NCI-H128 (cell line): Measurements from ENCODE around the gene PITX3.
"Not testable (repeated sequence)": the region's sequence is repeated elsewhere in the genome, so short reads cannot be mapped to it uniquely, and the experiment has no call there.

Source experiments
- DNase-seq: peaks from one replicate; lab custom pipeline; 2025; ENCODE audit not compliant: unreplicated experiment; lab: John Stamatoyannopoulos, UW

Gene PITX3

GRCh38 chr10:102229810-102230263 is 11.5 kb downstream of the PITX3 start:
- peak; percentile 45 for DNase-seq

- DNase-seq: no peak
Measured at GRCh38 chr10:102227050-102227449, 14.3 kb downstream of the PITX3 start.

GRCh38 chr10:102226542-102226870 is 14.8 kb downstream of the PITX3 start:
- no peak for DNase-seq

GRCh38 chr10:102225646-102226541 is 15.4 kb downstream of the PITX3 start, which contains the start of gene ELOVL3:
ELOVL3 (plus strand) TSS chr10:102226299; CDS start chr10:102226549, 250 bp downstream.
- DNase-seq: peak; percentile 64

- no peak for DNase-seq
Measured at GRCh38 chr10:102222797-102223196, 18.5 kb downstream of the PITX3 start.

- no peak for DNase-seq
Measured at GRCh38 chr10:102220612-102221011, 20.7 kb downstream of the PITX3 start.

DNA sequence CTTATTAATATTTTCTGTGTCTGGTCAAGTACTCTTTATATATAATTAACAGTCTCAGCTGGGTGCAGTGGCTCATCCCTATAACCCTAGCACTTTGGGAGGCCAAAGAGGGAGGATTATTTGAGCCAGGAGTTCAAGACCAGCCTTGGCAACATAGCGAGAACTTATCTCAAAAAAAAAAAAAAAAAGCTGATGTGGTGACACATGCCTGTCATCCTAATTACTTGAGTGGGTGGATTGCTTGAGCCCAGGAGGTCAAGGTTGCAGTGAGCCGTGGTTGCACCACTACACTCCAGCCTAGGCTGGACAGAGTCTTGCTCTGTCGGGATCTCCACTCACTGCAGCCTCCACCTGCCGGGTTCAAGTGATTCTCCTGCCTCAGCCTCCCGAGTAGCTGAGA is 21.9 kb downstream of the PITX3 start:
- no peak for DNase-seq

DNA sequence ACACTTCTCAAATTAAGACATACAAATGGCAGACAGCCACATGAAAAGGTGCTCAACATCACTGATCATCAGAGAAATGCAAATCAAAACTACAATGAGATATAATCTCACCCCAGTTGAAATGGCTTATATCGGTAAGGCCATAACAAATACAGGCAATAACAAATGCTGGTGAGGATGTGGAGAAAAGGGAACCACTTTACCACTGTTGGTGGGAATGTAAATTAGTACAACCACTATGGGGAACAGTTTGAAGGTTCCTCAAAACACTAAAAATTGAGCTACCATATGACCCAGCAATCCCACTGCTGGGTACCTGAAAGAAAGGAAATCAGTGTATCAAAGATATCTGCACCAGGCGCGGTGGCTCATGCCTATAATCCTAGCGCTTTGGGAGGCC is 27.7 kb downstream of the PITX3 start:
- DNase-seq: not testable (repeated sequence)

- no peak for DNase-seq
Measured at GRCh38 chr10:102211615-102212299, 29.6 kb downstream of the PITX3 start.

DNA sequence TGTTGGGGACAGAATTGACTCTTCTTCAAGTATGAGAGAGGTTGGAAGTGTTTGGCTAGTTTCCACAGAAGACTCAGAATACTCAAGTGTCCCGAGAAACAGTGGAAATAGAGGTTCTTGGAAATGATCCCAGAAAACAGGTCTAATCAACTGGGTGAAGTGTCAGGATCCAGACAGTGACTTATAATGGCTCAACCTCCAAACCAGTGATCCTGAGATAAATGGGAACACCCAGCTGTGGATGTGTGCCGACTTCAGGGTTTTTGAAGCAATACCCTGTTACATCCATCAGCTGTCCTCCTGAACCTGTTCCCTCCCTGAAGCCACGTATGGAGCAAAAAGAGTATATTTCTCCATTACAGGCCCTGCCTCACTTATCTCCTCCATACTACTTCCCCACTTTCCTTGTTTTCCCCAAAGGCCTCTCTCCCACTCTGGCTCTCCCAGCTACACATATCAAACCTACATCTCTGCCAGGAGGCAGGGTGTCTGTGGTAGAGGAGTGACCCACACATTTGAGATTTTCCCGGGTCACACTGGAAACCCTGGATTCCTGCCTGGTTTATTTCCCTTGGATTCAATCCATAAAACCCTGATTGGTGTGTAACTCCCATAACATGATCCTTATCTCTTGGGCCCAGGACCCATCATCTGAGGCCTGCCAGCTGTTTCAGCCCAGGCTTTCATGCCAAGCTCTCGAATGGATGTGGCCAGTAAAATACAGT is 32.8 kb downstream of the PITX3 start:
- no peak for DNase-seq

DNA sequence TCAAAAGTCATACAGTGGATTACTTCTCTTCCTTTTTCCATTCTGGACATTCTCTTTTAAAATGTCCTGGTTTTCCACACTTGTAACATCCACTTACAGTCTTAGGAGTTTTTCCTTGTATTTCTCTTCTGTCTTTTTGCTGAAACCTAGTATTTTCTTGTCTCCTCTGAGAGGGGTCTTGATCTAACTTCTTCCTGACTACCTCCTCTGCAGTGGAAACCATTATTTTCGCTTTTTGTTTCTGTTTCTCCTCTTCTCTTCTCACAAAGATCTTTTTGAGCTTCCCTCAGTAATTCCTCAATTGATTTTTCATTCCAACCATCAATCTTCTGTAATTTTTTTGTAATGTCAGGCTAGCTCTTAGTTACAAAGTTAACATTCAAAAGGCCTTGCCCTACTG is 38.9 kb downstream of the PITX3 start:
- no peak for DNase-seq

- DNase-seq: no peak
Measured at GRCh38 chr10:102200751-102201640, 40.3 kb downstream of the PITX3 start.

DNA sequence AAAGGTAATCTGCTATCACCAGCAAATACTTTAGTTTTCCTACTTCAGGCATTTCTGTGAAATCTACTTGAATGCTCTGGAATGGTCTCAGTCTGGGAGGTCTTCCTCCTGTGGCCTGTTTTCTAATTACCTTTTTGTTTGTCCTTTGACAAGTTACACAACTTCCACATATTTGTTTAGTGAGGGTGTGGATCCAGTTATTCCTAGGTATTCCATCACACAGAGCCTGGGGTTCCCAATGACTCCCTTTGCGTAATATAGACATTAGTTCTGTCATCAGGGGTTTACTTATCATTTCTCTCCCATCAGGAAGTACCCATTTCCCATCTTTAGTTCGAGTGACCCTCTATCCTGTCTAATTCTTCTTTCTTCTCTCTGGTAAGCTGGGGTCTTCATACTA is 43.3 kb downstream of the PITX3 start:
- DNase-seq: no peak

DNA sequence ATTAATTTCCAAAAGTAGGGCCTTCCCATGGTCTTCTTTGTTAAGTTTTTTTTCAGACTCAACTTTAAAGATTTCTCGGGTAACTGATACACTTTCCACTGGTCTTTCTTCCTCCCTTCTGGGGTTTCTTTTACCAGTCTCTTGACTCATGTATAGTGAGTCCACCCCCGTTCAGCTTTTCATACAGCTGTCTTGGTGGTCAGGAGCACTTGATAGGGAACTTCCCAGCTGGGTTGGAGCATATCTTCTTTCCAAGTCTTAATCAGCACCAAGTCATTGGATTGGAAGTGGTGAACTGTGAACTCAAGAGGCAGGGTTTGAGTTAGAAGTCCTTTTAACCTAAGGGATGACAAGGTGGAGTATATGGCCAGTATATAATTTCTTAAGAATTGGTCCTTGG is 44.4 kb downstream of the PITX3 start:
- DNase-seq: no peak

GRCh38 chr10:102195296-102195870 is 45.9 kb downstream of the PITX3 start:
- no peak for DNase-seq

GRCh38 chr10:102191956-102192355 is 49.4 kb downstream of the PITX3 start:
- no peak for DNase-seq

GRCh38 chr10:102188941-102189898 is 52.1 kb downstream of the PITX3 start:
- not testable (repeated sequence) for DNase-seq

DNA sequence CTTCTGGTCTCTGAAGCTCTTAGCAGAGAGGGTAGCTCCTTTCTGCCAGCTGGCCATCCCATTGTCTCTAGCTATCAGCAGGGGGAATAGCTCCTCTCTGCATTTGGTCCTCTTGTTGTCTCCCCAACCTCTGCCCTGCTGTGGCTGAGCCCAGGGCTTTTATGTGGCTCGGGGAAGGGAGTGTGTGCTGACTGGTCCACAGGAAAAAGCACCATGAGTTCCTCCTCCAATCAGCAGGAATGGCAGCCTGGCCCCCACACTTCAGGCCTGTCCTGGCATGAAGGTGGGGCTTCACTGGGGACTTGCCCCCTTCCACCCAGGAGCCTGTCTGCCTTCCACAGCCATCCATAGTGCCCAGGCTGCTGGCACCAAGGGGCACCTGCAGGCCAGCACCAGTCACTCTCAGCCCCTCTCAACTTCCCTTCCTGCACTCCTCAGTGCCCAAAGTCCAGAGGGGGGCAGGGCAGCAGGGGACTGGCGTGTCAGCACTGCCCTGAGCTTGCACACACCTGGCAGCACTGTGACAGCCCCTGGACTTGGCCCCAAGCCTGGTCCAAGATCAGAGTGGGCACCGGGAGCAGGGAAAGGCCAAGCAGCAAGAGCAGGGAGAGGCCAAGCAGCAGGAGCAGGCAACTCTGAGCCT is 52.9 kb downstream of the PITX3 start:
- no peak for DNase-seq
